Activated CD4-positive, alpha-beta T cell treated with anti-CD3 and anti-CD28 coated beads for 36 hours (primary cell): ENCODE data around the gene THRB. TPM values are rescaled to one million over a fixed set of nuclear protein-coding genes. Genes with fewer than 3 reads are reported as not detected.
"Not testable (repeated sequence)": the region's sequence is repeated elsewhere in the genome, so short reads cannot be mapped to it uniquely, and the experiment has no call there.

ENCODE experiments used
- ATAC-seq: fragments of 200-7000 bp; cut with Tn5 transposase; one replicate; pipeline ENCODE4 v1.10.0; 2021; ENCODE audit warnings: mild to moderate bottlenecking, moderate library complexity
- CTCF ChIA-PET: fragments of 350-600 bp; sonication (Branson Sonifier 250); formaldehyde crosslinking; loops from one replicate; lab custom pipeline; 2021; ENCODE audit warnings: antibody characterized with exemption; lab: Charles Lee
- POLR2A ChIA-PET: fragments of 350-600 bp; sonication (Branson Sonifier 250); formaldehyde crosslinking; loops from one replicate; lab custom pipeline; 2021; ENCODE audit warnings: antibody characterized with exemption, inconsistent platforms; lab: Charles Lee
- DNase-seq: peaks from one replicate; pipeline ENCODE4 v3.0.0-alpha.2; 2020
- H3K27ac Mint-ChIP-seq: one replicate; pipeline ENCODE4 v1.8.0; 2021; ENCODE audit warnings: mixed read lengths
- H3K27me3 Mint-ChIP-seq: one replicate; pipeline ENCODE4 v1.8.0; 2021; ENCODE audit warnings: mixed read lengths
- H3K36me3 Mint-ChIP-seq: one replicate; pipeline ENCODE4 v1.8.0; 2021; ENCODE audit warnings: low read depth, mixed read lengths
- H3K4me1 Mint-ChIP-seq: one replicate; pipeline ENCODE4 v1.8.0; 2021; ENCODE audit warnings: mixed read lengths
- H3K4me3 Mint-ChIP-seq: one replicate; pipeline ENCODE4 v1.8.0; 2021; ENCODE audit warnings: mild to moderate bottlenecking, moderate library complexity, mixed read lengths
- H3K9me3 Mint-ChIP-seq: one replicate; pipeline ENCODE4 v1.8.0; 2021; ENCODE audit warnings: low read depth, mixed read lengths
- intact Hi-C, 2 experiments: fragments of 100-400 bp; cut with DNase I in 1 of 2; cut with micrococcal nuclease in 1 of 2; formaldehyde crosslinking; loops; one replicate each; pipeline versions ENCODE4 v1.14.2 to v1.15.1; 2022 to 2024; cut with DNase I, micrococcal nuclease
- total RNA-seq, 2 experiments: library from RNA; stranded (reverse); gene quantifications; one replicate each; pipeline ENCODE4 v1.2.3, GENCODE V29; 2021

Gene THRB
- total RNA-seq, 2 experiments from 2014 or later = not detected

DNA sequence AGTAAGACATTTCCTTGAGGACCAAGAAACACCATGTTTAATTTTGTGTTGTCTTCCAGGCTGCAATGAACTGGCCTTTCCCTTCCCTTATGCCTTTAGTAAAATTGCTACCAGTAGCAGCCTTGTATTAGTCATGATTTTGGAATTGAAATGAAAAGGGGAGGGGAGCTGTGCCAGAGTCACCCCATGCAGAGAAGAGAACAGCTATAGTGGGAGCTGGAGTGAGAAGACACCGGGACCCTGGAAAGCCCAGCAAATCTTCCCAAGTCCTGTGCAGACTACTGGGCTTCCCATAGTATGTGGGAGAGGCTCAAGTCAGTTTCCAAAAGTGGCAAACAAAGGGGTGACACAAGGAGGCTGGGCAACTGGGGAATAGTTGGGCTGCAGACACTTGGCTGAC lies 371.1 kb downstream of the THRB start:
- Mint-ChIP-seq H3K36me3 (no peaks in the 10 kb centered on the region), H3K4me1 (no peaks in the 10 kb centered on the region), H3K27ac (no peak overlapping the region), H3K4me3 (no peak overlapping the region), H3K27me3 (peaks cover 3% of the 10 kb centered on the region), H3K9me3 (no peaks in the 10 kb centered on the region)
- ChIA-PET POLR2A (no interaction called here), CTCF (no interaction called here)
- no peak for DNase-seq
- intact Hi-C loops = no loop called here
- ATAC-seq = no peak

GRCh38 chr3:24120434-24120833 lies 374.2 kb downstream of the THRB start:
- ATAC-seq (no peak), DNase-seq (no peak)
- H3K36me3 Mint-ChIP-seq = no peaks in the 10 kb centered on the region
- H3K4me1 Mint-ChIP-seq = no peaks in the 10 kb centered on the region
- POLR2A ChIA-PET = no interaction called here
- no peak overlapping the region for H3K4me3 Mint-ChIP-seq
- intact Hi-C loops = no loop called here
- H3K27me3 Mint-ChIP-seq = peaks cover 3% of the 10 kb centered on the region
- no peak overlapping the region for H3K27ac Mint-ChIP-seq
- CTCF ChIA-PET = no interaction called here
- H3K9me3 Mint-ChIP-seq = no peaks in the 10 kb centered on the region

DNA sequence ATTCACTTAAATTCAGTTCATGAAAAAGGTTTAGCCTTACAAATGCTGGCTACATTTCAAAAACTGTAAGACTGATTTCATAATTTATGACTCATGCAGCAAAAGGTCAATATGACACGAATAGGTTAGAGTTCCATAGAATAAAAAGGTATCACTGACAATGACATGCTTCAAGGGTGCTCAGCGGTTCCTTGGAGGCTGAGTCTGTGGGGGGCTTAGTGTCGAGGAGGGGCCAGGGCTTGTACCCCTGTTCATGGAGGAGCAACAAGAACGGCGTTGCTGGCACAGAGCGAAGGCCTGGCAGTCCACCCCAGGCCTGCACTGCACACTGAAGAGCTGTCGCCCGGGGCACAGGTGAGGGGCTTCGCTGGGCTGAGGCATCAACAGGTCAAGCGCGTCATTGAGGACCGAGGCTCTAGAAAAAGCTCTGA lies 375.3 kb downstream of the THRB start:
- intact Hi-C loops = no loop called here
- H3K27ac Mint-ChIP-seq = no peak overlapping the region
- ATAC-seq (no peak), DNase-seq (no peak)
- peaks cover 3% of the 10 kb centered on the region for H3K27me3 Mint-ChIP-seq
- H3K4me3 Mint-ChIP-seq = no peak overlapping the region
- POLR2A ChIA-PET = no interaction called here
- H3K36me3 Mint-ChIP-seq = no peaks in the 10 kb centered on the region
- H3K4me1 Mint-ChIP-seq = no peaks in the 10 kb centered on the region
- CTCF ChIA-PET = interaction anchor here (0.6 kb wide), 1 partner anchor 680 kb away, joined by 4 read pairs; no protein-coding TSS in a partner anchor
- no peaks in the 10 kb centered on the region for H3K9me3 Mint-ChIP-seq

DNA sequence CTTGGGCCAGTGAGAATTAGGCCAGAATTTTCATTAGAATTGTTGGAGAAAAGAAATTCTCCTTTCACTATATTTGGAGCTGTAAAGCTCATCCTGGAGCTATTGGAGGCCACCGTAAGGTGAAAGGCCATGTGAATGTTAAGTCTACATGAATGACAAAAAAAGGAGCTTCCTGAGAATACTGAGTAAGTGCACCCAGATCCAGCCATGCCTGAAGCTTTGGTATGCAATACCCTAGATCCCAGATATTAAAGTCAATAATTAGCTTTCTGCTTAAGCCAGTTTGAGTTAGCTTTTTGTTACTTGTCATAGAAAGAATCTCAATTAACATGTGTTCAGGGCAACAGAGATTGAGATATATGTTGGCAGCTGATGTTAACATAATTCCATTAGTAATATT lies 377.1 kb downstream of the THRB start:
- Mint-ChIP-seq H3K27me3 (peaks cover 9% of the 10 kb centered on the region), H3K4me3 (no peak overlapping the region), H3K9me3 (no peaks in the 10 kb centered on the region), H3K36me3 (no peaks in the 10 kb centered on the region), H3K4me1 (no peaks in the 10 kb centered on the region), H3K27ac (no peak overlapping the region)
- POLR2A ChIA-PET = no interaction called here
- DNase-seq (no peak), ATAC-seq (no peak)
- intact Hi-C loops = no loop called here
- CTCF ChIA-PET = interaction anchor here (1.8 kb wide), 1 partner anchor 120 kb away, joined by 4 read pairs; no protein-coding TSS in a partner anchor

GRCh38 chr3:24111711-24112110 lies 382.9 kb downstream of the THRB start:
- intact Hi-C loops = no loop called here
- no peak overlapping the region for H3K27ac Mint-ChIP-seq
- DNase-seq (no peak), ATAC-seq (no peak)
- no peaks in the 10 kb centered on the region for H3K36me3 Mint-ChIP-seq
- H3K27me3 Mint-ChIP-seq = peaks cover 6% of the 10 kb centered on the region
- no peaks in the 10 kb centered on the region for H3K9me3 Mint-ChIP-seq
- ChIA-PET CTCF (no interaction called here), POLR2A (no interaction called here)
- H3K4me1 Mint-ChIP-seq = no peaks in the 10 kb centered on the region
- no peak overlapping the region for H3K4me3 Mint-ChIP-seq

- H3K4me1 Mint-ChIP-seq = no peaks in the 10 kb centered on the region
Observed at GRCh38 chr3:24110051-24110450, 384.6 kb downstream of the THRB start.

DNA sequence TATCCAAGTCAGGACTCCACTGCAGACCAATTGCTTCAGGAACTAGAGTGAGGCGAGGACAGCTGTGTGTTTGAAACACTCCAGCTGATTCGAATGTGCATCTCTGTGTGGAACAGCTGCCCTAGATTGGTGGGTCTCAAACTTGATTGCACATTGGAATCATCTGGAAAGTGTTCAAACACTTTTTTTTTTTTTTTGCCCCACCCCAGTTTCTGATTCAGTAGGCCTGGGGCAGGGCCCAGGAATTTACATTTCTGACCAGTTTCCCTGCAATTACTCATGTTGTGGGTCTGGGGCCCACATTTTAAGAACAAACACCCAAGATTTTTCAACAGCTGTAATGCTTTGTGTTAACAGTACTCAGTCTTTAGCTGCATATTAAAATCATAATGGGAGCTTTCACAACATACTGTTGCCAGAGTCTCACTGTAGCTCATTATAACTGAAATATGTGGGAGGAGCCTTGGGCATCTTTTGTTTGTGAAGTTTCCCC lies 392.9 kb downstream of the THRB start:
- Mint-ChIP-seq H3K9me3 (peaks cover 1% of the 10 kb centered on the region), H3K27ac (no peak overlapping the region), H3K4me1 (no peaks in the 10 kb centered on the region), H3K27me3 (peaks cover 6% of the 10 kb centered on the region), H3K36me3 (no peaks in the 10 kb centered on the region), H3K4me3 (no peak overlapping the region)
- DNase-seq = peak; percentile 7
- intact Hi-C loops = no loop called here
- ChIA-PET CTCF (no interaction called here), POLR2A (no interaction called here)
- ATAC-seq = peak; percentile 66

More at GRCh38 chr3:24110051-24110450, 384.6 kb downstream of the THRB start:
- ATAC-seq = no peak
- Mint-ChIP-seq H3K4me3 (no peak overlapping the region), H3K27ac (no peak overlapping the region), H3K9me3 (no peaks in the 10 kb centered on the region), H3K36me3 (no peaks in the 10 kb centered on the region), H3K27me3 (peaks cover 6% of the 10 kb centered on the region)
- CTCF ChIA-PET = no interaction called here
- POLR2A ChIA-PET = no interaction called here
- DNase-seq = no peak
- intact Hi-C loops = no loop called here

GRCh38 chr3:24100696-24101402 lies 393.8 kb downstream of the THRB start:
- no peaks in the 10 kb centered on the region for H3K4me1 Mint-ChIP-seq
- H3K27me3 Mint-ChIP-seq = peaks cover 6% of the 10 kb centered on the region
- H3K36me3 Mint-ChIP-seq = no peaks in the 10 kb centered on the region
- intact Hi-C loops = no loop called here
- ATAC-seq (peak; percentile 58), DNase-seq (peak; percentile 11)
- H3K4me3 Mint-ChIP-seq = no peak overlapping the region
- CTCF ChIA-PET = no interaction called here
- POLR2A ChIA-PET = no interaction called here
- peaks cover 1% of the 10 kb centered on the region for H3K9me3 Mint-ChIP-seq
- H3K27ac Mint-ChIP-seq = no peak overlapping the region

GRCh38 chr3:24096695-24097290 lies 397.9 kb downstream of the THRB start:
- peaks cover 6% of the 10 kb centered on the region for H3K27me3 Mint-ChIP-seq
- H3K4me3 Mint-ChIP-seq = no peak overlapping the region
- H3K36me3 Mint-ChIP-seq = no peaks in the 10 kb centered on the region
- H3K9me3 Mint-ChIP-seq = peaks cover 3% of the 10 kb centered on the region
- intact Hi-C loops = no loop called here
- no peak overlapping the region for H3K27ac Mint-ChIP-seq
- DNase-seq (no peak), ATAC-seq (no peak)
- ChIA-PET POLR2A (no interaction called here), CTCF (interaction anchor here (0.9 to 1.2 kb wide), 2 partner anchors 10 to 141 kb away, joined by 3 to 4 read pairs; no protein-coding TSS in a partner anchor)
- H3K4me1 Mint-ChIP-seq = no peaks in the 10 kb centered on the region

GRCh38 chr3:24096271-24096670 lies 398.4 kb downstream of the THRB start:
- ChIA-PET POLR2A (no interaction called here), CTCF (interaction anchor here (0.9 to 1.2 kb wide), 2 partner anchors 9 to 141 kb away, joined by 3 to 4 read pairs; no protein-coding TSS in a partner anchor)
- intact Hi-C loops = no loop called here
- Mint-ChIP-seq H3K27me3 (peaks cover 6% of the 10 kb centered on the region), H3K9me3 (peaks cover 3% of the 10 kb centered on the region), H3K36me3 (no peaks in the 10 kb centered on the region), H3K4me1 (no peaks in the 10 kb centered on the region), H3K27ac (no peak overlapping the region), H3K4me3 (no peak overlapping the region)
- ATAC-seq (no peak), DNase-seq (no peak)

DNA sequence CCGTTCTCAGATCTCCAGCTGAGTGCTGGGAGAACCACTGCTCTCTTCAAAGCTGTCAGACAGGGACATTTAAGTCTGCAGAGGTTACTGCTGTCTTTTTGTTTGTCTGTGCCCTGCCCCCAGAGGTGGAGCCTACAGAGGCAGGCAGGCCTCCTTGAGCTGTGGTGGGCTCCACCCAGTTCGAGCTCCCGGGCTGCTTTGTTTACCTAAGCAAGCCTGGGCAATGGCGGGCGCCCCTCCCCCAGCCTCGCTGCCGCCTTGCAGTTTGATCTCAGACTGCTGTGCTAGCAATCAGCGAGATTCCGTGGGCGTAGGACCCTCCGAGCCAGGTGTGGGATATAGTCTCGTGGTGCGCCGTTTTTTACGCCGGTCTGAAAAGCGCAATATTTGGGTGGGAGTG lies 399.8 kb downstream of the THRB start:
- H3K36me3 Mint-ChIP-seq, H3K27me3 Mint-ChIP-seq, ATAC-seq, CTCF ChIA-PET, H3K4me1 Mint-ChIP-seq, POLR2A ChIA-PET, intact Hi-C loops, H3K9me3 Mint-ChIP-seq, H3K27ac Mint-ChIP-seq, H3K4me3 Mint-ChIP-seq, DNase-seq: not testable (repeated sequence)

DNA sequence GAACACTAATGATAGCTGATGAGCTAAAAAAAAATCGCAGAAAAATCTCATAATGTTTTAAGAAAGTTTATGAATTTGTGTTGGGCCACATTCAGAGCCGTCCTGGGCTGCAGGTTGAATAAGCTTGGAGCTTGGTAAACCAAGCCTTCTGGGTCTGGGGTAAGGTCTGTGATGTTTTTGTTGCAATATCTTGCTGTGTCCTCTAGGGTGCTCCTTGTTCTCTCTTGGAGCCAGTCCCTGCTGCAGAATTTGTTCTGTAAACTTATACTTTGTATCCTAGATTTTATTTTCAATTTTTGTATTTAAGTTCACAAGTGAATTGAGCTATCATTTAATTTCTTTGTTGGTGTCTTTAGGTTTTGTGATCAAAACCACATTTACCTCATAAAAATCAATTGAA lies 405.9 kb downstream of the THRB start:
- DNase-seq (no peak), ATAC-seq (no peak)
- Mint-ChIP-seq H3K9me3 (no peaks in the 10 kb centered on the region), H3K4me1 (no peaks in the 10 kb centered on the region), H3K27me3 (no peaks in the 10 kb centered on the region), H3K36me3 (no peaks in the 10 kb centered on the region), H3K27ac (no peak overlapping the region), H3K4me3 (no peak overlapping the region)
- ChIA-PET CTCF (interaction anchor here (0.9 kb wide), 1 partner anchor 82 kb away, joined by 3 read pairs; no protein-coding TSS in a partner anchor), POLR2A (no interaction called here)
- intact Hi-C loops = loop anchor here (5.0 kb wide), 1 partner anchor 149 kb away; no protein-coding TSS in a partner anchor
